Adrenal gland (tissue), 5 donors: ENCODE data around the gene RGS19.

ENCODE experiments used
- CTCF ChIP-seq, 6 experiments: fragments of 450-650 bp in 4 of 6; fragments of 200-600 bp in 2 of 6; sonication (generic) in 1 of 6; IDR thresholded peaks; 1 replicate in 5 of 6; 2 replicates in 1 of 6; pipeline versions ENCODE4 v1.5.1 to v1.8.0; 2016 to 2021; ENCODE audit warnings: antibody characterized with exemption in 6 of 6, mild to moderate bottlenecking in 2 of 6, moderate library complexity in 1 of 6
- POLR2A ChIP-seq, 2 donors: fragments of 450-650 bp; IDR thresholded peaks; one replicate each; pipeline ENCODE4 v1.6.1; 2017; ENCODE audit warnings: antibody characterized with exemption in 2 of 2, mild to moderate bottlenecking in 2 of 2, moderate library complexity in 1 of 2
- donor health status: DM: no; HTN: no; CAD: no.

GRCh38 chr20:64081624-64081964, 2.3 kb upstream of the RGS19 start:
- no peak for TF ChIP-seq CTCF (IDR thresholded peaks at IDR 0.05)
- no peak for TF ChIP-seq POLR2A (IDR thresholded peaks at IDR 0.05)
